Measurements from ENCODE around the gene APOA5. TPM values are rescaled to one million over a fixed set of nuclear protein-coding genes. Genes with fewer than 3 reads are reported as not detected.

Gene APOA5
- total and polyA plus RNA-seq, 2 of the 13 experiments (the other 11 are each of a cell fraction or from before 2014, with no cell fraction given) = 44.0 to 49.1 TPM

- TF ChIP-seq, protein P1, sequence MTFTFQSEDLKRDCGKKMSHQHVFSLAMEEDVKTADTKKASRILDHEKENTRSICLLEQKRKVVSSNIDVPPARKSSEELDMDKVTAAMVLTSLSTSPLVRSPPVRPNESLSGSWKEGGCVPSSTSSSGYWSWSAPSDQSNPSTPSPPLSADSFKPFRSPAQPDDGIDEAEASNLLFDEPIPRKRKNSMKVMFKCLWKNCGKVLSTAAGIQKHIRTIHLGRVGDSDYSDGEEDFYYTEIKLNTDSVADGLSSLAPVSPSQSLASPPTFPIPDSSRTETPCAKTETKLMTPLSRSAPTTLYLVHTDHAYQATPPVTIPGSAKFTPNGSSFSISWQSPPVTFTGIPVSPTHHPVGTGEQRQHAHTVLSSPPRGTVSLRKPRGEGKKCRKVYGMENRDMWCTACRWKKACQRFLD (CRISPR knock-in tag; IDR thresholded peaks at IDR 0.05; ENCODE audit: borderline replicate concordance) = peak; percentile 22; the same call in 1 of the 2 replicates
- TF ChIP-seq JDP2 (CRISPR knock-in tag; IDR thresholded peaks at IDR 0.05; ENCODE audit: borderline replicate concordance) = no peak; the same call in 1 of the 2 replicates
- TF ChIP-seq RAD51 (IDR thresholded peaks at IDR 0.05; ENCODE audit: borderline replicate concordance) = no peak
- peak; percentile 84; the same call in 1 of the 2 replicates for TF ChIP-seq KDM4B (CRISPR knock-in tag; IDR thresholded peaks at IDR 0.05)
- peak; percentile 48; the same call in 1 of the 2 replicates for TF ChIP-seq RAD21 (CRISPR knock-in tag; IDR thresholded peaks at IDR 0.05)
- TF ChIP-seq GRHL1 (CRISPR knock-in tag; conservative IDR thresholded peaks at IDR 0.05) = no peak
- 0 out of 2 replicates have a peak, but pooled peaks have one; percentile 28 for TF ChIP-seq KDM1A (CRISPR knock-in tag; IDR thresholded peaks at IDR 0.05)
- TF ChIP-seq NR2F1 (CRISPR knock-in tag; IDR thresholded peaks at IDR 0.05) = peak in 1 of 2 experiments; percentile 52; a peak in 2 of 4 replicates
- TF ChIP-seq ATRX (CRISPR knock-in tag; IDR thresholded peaks at IDR 0.05; ENCODE audit: borderline replicate concordance) = no peak
- peak; percentile 43; the same call in 1 of the 2 replicates for TF ChIP-seq MNT (IDR thresholded peaks at IDR 0.05)
- no peak for TF ChIP-seq SYNCRIP (IDR thresholded peaks at IDR 0.05; ENCODE audit: insufficient read depth, low read depth, low read length)
- no peak for TF ChIP-seq ZNF761 (CRISPR knock-in tag; conservative IDR thresholded peaks at IDR 0.05)
- TF ChIP-seq, protein P2, sequence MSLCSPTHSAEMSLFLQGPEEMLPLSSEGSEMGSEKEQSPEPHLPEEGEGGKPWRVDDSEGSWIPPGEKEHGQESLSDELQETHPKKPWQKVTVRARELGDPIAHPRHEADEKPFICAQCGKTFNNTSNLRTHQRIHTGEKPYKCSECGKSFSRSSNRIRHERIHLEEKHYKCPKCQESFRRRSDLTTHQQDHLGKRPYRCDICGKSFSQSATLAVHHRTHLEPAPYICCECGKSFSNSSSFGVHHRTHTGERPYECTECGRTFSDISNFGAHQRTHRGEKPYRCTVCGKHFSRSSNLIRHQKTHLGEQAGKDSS (CRISPR knock-in tag; IDR thresholded peaks at IDR 0.05; ENCODE audit: borderline replicate concordance, low read depth) = 0 out of 2 replicates have a peak, but pooled peaks have one; percentile 76
- no peak for TF ChIP-seq ARHGAP35 (CRISPR knock-in tag; IDR thresholded peaks at IDR 0.05; ENCODE audit: borderline replicate concordance)
- TF ChIP-seq, protein P3, sequence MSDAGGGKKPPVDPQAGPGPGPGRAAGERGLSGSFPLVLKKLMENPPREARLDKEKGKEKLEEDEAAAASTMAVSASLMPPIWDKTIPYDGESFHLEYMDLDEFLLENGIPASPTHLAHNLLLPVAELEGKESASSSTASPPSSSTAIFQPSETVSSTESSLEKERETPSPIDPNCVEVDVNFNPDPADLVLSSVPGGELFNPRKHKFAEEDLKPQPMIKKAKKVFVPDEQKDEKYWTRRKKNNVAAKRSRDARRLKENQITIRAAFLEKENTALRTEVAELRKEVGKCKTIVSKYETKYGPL (CRISPR knock-in tag; IDR thresholded peaks at IDR 0.05) = no peak
- no peak for TF ChIP-seq SIX1 (CRISPR knock-in tag; IDR thresholded peaks at IDR 0.05; ENCODE audit: borderline replicate concordance)
- peak; percentile 86 for TF ChIP-seq BHLHE40 (IDR thresholded peaks at IDR 0.05; ENCODE audit: low read length)
- no peak for TF ChIP-seq ATM (IDR thresholded peaks at IDR 0.05; ENCODE audit: borderline replicate concordance)
- no peak for TF ChIP-seq ZNF777 (CRISPR knock-in tag; IDR thresholded peaks at IDR 0.05)
Observed at GRCh38 chr11:116833816-116834534, 42.3 kb upstream of the APOA5 start (continued).

Data from HepG2 (cell line).